NOMO-1 treated with DMSO at 0.1 percent for 48 hours (cell line): ENCODE data around the gene CASKIN1.
"Not testable (repeated sequence)": the region's sequence is repeated elsewhere in the genome, so short reads cannot be mapped to it uniquely, and the experiment has no call there.

Experiments
- DNase-seq: peaks from one replicate; lab custom pipeline; 2025; ENCODE audit not compliant: unreplicated experiment; lab: John Stamatoyannopoulos, UW

The CASKIN1 gene

GRCh38 chr16:2196162-2196980 lies at the start of gene CASKIN1:
Gene CASKIN1, minus strand, starts transcription at chr16:2196605. Its CDS starts 173 bp downstream, at chr16:2196432.
- DNase-seq = no peak

- no peak for DNase-seq
Measured at GRCh38 chr16:2244926-2245795, 48.8 kb upstream of the CASKIN1 start.

- no peak for DNase-seq
Measured at GRCh38 chr16:2244301-2244700, 47.9 kb upstream of the CASKIN1 start.

GRCh38 chr16:2243781-2244180 lies 47.4 kb upstream of the CASKIN1 start:
- no peak for DNase-seq

- no peak for DNase-seq
Measured at GRCh38 chr16:2243031-2243528, 46.7 kb upstream of the CASKIN1 start.

- no peak for DNase-seq
Measured at GRCh38 chr16:2242598-2242997, 46.2 kb upstream of the CASKIN1 start.

GRCh38 chr16:2240331-2240730 lies 43.9 kb upstream of the CASKIN1 start:
- not testable (repeated sequence) for DNase-seq

- no peak for DNase-seq
Measured at GRCh38 chr16:2238838-2239675, 42.7 kb upstream of the CASKIN1 start.

- DNase-seq = no peak
Measured at GRCh38 chr16:2238150-2238837, 41.9 kb upstream of the CASKIN1 start.

- no peak for DNase-seq
Measured at GRCh38 chr16:2237493-2238149, 41.2 kb upstream of the CASKIN1 start.

GRCh38 chr16:2237102-2237482 lies 40.7 kb upstream of the CASKIN1 start:
- DNase-seq = no peak

- no peak for DNase-seq
Measured at GRCh38 chr16:2236337-2237101, 40.1 kb upstream of the CASKIN1 start, which contains the start of gene DNASE1L2. Gene DNASE1L2, plus strand, starts transcription at chr16:2236444. Its CDS starts 373 bp downstream, at chr16:2236817.

GRCh38 chr16:2235695-2236336 lies 39.4 kb upstream of the CASKIN1 start:
- no peak for DNase-seq

- no peak for DNase-seq
Measured at GRCh38 chr16:2235234-2235651, 38.8 kb upstream of the CASKIN1 start.

- DNase-seq = no peak
Measured at GRCh38 chr16:2234813-2235170, 38.4 kb upstream of the CASKIN1 start.

GRCh38 chr16:2233872-2234812 lies 37.7 kb upstream of the CASKIN1 start:
- no peak for DNase-seq

- DNase-seq = no peak
Measured at GRCh38 chr16:2233046-2233775, 36.8 kb upstream of the CASKIN1 start.
